Stimulated activated CD8-positive, alpha-beta memory T cell treated with anti-CD3 and anti-CD28 coated beads, Interleukin-12 subunit alpha, Interleukin-12 subunit beta, amount 100 ng/mL, for 1 hour (primary cell): Measurements from ENCODE around the gene SHROOM3.

Experiments
- DNase-seq: peaks from one replicate; pipeline ENCODE4 v3.0.0-alpha.2; 2020; ENCODE audit warnings: low read depth

The SHROOM3 gene

DNA sequence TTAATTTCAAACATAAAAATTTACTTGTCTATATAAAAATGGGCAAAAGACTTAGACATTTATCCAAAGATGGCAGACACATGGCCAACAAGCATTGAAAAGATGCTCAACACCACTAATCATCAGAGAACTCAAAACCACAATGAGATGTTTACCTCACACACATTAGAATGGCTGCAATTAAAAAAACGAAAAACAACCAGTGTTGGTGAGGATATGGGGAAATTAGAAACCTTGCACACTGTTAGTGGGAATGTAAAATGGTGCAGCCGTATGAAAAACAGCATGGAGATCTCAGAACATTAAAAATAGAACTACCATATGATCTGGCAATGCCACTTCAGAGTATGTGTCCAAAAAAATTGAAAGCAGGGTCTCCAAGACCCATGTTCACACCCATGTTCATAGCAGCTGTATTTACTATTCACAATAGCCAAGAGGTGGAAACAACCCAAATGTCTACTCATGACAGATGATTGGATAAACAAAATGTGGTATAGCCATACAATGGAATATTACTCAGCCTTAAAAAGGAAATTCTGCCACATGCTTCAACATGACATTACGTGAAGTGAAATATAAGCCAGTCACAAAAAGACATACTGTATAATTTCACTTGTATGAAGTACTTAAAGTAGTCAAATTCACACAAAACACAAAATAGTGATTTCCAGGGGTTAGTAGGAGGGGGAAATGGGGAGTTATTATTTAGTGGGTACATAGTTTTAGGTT, 316.7 kb downstream of the SHROOM3 start:
- DNase-seq, result no peak

DNA sequence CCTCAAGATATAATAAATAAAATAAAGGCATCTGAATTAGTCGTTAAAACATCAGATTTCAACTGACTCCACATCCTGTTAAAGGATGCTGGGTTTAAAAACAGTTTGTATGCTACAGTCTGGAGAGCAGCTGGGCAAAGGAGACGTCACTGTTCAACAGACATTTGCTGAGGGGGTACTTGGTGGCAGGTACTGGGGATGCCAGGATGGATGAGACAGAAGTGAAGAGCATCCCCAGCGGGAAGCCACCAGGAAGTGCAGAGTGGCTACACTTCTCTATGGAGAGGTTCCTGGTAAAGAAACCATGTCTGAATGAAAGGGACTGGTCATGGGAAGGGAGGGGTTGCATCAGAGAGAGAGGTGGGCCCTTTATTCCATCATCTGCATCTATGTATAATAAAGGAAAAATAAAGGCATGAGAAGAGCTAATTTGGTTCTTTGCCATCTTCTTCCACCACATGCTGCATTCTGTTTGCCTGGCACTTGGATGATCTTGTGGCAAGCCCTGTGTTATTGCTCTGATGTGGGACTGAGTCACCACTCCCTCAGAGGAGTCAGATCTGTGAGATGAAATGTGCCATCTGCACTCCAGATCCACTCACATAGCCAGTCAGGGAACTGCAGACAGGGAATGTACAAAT, 318.0 kb downstream of the SHROOM3 start:
- no peak for DNase-seq

GRCh38 chr4:76753814-76754213, 318.8 kb downstream of the SHROOM3 start:
- no peak for DNase-seq

DNA sequence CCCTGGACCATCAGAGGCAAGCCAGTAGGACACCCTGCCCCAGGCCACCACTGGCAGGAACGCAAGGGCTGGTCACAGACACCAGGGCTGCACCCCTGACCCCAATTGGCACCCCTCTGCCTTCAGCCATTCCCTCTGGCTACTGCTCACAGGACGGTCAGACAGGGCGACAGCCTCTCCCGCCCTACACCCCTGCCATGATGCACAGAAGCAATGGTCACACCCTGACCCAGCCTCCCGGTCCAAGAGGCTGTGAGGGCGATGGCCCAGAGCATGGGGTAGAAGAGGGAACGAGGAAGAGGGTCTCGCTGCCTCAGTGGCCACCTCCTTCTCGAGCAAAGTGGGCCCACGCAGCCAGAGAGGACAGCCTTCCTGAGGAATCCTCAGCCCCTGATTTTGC, 319.4 kb downstream of the SHROOM3 start:
- no peak for DNase-seq

DNA sequence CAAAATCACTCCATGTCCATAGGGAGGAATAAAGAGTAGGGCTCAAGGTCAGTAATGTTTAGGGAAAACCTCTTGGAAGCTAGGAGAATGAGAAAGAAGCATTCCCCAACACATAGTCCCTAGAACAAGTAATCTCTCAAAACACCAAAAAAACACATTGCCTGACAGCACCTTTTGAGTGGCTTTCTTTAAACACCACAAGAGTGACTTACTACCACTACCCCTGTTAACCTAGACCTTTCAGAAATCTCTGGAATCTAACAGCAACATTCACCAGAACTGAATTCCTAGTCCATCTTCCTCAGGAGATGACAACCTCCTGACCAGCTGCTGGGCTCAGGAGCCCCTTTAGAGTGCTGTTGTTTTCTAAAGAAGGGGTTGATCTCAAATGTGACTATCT, 320.7 kb downstream of the SHROOM3 start:
- DNase-seq, result no peak

GRCh38 chr4:76756416-76756815, 321.4 kb downstream of the SHROOM3 start:
- no peak for DNase-seq

DNA sequence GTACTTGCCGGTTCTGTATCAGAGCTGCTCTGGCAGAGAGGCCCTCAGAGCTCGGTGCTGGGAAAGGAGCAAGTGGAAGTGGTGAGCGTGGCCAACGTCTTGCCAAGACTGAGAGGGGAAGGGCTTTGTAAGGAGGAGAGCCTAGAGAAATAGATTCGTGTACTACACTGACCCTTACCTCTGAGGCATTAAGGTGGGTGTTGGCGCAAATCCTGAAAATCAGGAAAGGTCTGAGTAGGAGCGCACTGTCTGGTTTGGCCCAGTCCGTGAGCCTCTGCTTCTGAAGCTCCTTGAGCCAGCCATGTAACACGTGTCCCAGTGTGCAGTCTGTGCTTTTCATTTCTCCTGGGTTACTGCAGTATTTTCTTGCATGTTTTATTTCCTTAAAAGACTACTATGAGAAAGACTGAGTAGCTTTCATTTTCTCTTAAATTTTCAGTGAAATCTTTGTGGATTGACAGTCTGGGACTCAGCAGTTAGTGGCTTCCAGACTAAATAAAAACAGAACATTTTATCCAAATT, 322.4 kb downstream of the SHROOM3 start:
- DNase-seq, result no peak

DNA sequence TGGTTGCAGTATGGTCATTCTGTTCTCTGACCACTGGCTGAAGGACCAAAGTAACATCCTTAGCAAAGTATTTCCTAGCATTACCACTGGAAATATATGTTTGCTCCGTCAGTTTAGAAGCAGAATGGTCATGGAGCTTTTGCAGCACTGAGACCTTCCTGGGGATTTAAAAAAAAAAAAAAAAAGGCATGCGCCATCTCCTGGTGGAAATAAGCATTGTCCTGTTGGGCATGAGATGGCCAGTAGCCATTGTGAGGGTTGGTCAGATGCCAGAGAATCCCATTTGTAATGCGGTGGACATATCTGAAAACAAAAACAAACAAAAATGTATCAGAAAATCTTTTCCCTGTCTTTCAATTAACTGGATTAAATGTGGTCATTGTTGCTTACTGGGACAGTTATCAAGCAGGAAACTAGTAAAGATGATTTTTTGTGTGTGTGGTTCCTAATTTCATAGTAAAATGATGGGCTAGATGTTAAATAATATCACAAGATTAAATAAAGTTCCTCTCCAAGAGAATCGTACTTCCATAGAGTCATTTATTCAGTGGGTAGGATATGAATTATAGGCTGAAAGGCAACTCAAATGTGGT, 323.4 kb downstream of the SHROOM3 start:
- DNase-seq, result no peak

- no peak for DNase-seq
Observed at GRCh38 chr4:76758996-76759395, 324.0 kb downstream of the SHROOM3 start.

DNA sequence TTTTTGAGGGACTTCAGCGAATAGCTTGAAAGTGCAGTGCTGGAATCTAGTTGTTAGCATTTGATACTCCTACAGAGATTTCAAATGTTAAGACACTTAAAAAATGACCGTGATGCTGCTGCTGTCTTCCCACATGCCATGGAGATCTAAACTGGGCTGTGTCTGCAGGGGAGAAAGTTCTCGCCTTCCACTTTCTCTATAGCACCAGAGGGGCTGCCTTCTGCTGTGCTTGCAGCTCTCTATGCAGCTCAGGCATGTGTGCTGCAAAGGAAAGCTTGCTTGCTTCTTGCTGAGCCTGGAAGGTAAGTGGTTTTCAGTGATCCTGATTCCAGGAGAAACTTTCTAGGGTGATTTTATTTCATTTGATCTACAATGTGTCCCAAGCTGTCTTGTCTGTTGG, 325.2 kb downstream of the SHROOM3 start:
- no peak for DNase-seq

- no peak for DNase-seq
Observed at GRCh38 chr4:76762137-76763130, 327.4 kb downstream of the SHROOM3 start.

- no peak for DNase-seq
Observed at GRCh38 chr4:76764251-76764650, 329.2 kb downstream of the SHROOM3 start.

GRCh38 chr4:76765473-76766183, 330.6 kb downstream of the SHROOM3 start:
- DNase-seq, result no peak

DNA sequence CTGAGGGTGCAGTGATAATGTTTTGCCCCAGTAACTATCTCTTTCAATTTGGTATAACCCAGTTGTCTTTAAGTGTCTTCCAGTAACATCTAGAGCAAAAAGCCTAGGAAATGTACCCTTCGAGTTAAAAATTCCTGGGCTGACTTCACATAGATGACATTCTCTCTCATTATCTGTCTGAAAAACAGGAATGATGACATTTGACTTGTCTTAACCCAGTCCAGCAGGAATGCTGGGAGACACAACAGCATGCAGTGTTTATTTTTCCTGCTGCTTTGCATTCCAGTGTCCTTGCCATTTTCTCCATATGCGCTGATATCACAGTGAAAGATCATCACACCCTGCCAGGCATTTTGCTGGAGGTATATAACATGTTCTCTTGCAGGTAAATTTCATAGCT, 333.0 kb downstream of the SHROOM3 start:
- no peak for DNase-seq

DNA sequence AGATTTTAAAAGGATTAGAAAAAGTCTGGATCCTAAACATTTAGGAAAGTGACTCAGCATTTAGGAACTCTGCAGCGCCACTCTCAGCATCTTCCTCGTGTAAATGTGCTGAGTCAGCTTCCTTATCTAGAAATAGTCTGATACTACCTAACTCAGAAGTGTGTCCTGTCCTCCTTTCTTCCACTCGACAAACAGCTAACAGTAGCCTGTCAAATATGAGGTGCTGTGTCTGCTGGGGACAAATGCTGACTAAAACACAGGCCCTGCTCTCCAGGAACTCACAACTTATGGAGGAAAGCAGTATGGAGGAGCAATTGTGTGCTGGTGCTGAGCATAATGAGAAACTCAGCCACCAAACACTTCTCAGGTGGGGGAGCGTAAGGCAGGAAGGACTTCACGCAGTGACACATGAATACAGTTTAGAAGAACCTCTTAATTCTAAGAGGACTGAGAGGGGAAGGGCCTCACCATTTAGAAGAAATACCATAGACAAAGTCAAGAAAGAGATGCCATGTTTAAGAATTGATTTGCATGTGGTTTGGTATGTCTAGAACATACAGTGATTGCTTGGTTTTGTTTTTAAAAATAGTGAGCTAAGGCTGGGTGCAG, 337.6 kb downstream of the SHROOM3 start:
- DNase-seq, result no peak

- no peak for DNase-seq
Observed at GRCh38 chr4:76773766-76774165, 338.7 kb downstream of the SHROOM3 start.

- no peak for DNase-seq
Observed at GRCh38 chr4:76779740-76780459, 344.9 kb downstream of the SHROOM3 start.

DNA sequence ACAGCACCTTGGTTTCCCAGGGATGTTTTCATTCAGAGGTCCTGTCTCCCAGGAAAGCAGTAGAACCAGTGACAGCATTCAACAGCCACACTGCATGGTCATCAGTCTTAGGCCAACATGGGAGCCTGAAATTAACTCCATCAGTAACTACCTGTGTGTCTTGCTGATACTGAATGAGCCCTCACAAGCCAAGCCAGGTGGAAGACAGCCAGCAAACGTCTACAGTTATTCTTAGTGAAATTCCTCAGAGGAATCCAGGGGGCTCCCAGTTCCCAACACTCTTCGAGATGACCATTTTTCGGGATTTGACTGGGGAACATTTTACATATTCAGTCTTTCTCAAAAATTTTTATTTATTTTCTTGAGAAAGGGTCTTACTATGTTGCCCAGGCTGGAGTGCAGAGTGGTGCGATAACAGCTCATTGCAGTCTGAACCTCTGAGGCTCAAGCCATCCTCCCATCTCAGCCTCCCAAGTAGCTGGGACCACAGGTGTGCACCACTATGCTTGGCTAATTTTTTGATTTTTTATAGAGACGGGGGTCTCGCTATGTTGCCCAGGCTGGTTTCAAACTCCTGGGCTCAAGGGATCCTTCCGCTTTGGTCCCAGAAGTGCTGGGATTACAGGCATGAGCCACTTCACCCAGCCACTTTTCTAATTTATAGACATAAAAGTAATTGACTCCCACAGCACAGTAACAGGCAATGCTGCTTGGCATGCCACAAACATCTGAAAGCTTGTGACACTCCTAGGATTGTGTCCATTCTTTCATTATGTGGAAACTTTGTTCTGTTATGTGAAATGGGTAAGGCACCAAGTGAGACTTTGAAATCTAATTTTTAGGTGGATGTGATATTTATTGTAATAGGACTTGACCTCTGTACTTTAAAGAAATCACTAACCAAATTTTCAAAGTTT, 346.0 kb downstream of the SHROOM3 start:
- no peak for DNase-seq
